GM10266 (cell line): Measurements from ENCODE around the gene ASTN1.

Source experiments
- DNase-seq: peaks from one replicate; pipeline ENCODE4 v3.0.0; 2012; ENCODE audit errors: extremely low spot score
- TF ChIP-seq, protein P1 (sequence below): IDR thresholded peaks from 2 replicates; pipeline ENCODE4 v1.5.1; 2012; ENCODE audit warnings: mild to moderate bottlenecking, low read depth; ENCODE audit not compliant: control insufficient read depth, insufficient read depth; ENCODE audit errors: missing control alignments

ASTN1 gene

GRCh38 chr1:177165069-177165439 is 542 bp upstream of the ASTN1 start:
- DNase-seq: no peak

GRCh38 chr1:177163844-177164379 is 600 bp downstream of the ASTN1 start:
- TF ChIP-seq, protein P1, sequence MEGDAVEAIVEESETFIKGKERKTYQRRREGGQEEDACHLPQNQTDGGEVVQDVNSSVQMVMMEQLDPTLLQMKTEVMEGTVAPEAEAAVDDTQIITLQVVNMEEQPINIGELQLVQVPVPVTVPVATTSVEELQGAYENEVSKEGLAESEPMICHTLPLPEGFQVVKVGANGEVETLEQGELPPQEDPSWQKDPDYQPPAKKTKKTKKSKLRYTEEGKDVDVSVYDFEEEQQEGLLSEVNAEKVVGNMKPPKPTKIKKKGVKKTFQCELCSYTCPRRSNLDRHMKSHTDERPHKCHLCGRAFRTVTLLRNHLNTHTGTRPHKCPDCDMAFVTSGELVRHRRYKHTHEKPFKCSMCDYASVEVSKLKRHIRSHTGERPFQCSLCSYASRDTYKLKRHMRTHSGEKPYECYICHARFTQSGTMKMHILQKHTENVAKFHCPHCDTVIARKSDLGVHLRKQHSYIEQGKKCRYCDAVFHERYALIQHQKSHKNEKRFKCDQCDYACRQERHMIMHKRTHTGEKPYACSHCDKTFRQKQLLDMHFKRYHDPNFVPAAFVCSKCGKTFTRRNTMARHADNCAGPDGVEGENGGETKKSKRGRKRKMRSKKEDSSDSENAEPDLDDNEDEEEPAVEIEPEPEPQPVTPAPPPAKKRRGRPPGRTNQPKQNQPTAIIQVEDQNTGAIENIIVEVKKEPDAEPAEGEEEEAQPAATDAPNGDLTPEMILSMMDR: no peak
- DNase-seq: no peak

More at GRCh38 chr1:177165069-177165439, 542 bp upstream of the ASTN1 start:
- TF ChIP-seq, protein P1: no peak

DNA sequence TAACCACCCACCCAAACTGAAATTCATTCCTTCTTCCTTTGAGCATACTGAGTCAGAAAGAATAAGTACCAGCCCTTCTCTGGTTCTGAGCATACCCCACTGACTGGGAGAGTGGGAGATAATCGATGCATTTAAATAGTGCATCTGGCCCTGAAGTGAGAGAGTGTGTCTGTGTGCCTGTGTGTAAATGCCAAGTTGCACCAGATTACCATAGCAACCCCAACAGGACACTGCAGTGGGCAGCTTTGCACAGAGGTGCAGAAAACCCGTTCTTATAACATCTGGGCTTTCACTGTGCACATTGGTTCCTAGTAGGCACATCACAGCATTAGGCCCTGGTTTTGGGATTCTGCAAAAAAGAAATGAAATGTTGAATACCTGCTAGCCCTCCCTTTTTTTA is 2.3 kb downstream of the ASTN1 start:
- TF ChIP-seq, protein P1: no peak
- DNase-seq: no peak

GRCh38 chr1:177146499-177146898 is 18.0 kb downstream of the ASTN1 start:
- TF ChIP-seq, protein P1: no peak
- no peak for DNase-seq

DNA sequence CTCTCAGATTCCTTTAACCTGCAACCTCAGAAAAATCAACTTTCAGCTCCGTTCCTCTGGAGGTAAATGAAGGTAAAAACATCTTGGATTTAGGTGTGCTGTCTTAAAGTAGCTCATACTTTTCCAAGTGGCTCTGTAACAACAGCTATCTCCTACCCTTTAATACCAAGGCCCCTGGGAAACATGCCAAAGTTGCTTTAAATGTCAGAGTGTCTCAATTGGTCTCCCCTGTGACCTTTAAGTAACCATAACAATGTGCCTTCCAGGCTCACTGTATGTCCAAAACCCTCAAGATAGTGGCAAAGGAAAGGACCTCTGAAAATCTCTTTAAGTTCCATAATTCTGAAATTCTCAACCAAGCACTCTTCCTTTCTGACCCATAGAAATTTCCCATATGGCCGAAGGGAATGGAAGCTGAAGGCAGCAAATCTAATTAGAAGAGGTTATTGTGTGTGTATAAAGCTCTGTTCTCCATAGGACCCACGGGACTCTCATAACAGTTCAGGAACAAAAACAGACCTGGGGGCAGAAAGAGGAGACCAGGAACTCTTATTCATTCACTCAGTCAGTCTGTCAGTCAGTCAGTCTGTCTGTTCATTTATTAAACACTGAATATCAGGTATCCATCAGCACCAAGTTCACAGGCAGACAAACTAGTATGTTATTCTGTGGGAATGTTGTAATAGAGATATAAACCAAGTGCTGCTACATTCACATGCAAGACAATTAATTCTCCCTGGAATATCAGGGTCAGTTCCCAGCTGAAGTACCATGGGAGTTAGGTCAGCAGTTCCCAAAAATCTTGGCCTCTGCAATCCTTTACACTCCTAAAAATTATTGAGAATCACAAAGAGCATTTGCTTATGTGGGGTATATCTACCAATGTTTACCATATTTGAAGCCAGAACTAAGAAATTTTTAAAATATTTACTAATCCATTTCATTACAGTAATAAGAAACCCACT is 19.1 kb downstream of the ASTN1 start:
- DNase-seq: no peak
- TF ChIP-seq, protein P1: no peak

DNA sequence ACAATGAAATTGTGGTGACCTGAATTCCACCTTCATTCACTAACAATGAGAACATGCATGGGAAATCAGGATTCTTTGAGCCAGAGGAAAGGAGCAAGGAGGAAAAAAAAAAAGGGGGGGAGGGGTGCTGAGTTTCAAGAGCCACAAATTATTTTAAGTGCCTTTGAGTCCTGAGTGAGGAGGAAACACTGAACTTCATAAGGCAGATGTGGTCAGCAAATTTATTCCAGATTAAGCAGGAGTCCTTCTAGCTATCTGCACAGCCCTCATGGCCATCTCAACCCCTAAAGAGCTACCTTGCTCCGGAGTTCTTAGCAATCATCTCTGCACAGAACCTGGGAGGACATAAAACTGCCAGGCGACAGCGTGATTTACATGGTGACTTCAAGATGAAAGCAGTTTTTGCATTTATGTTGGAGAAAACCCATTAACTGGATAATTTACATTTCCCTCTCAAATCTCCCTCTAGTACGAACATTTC is 21.7 kb downstream of the ASTN1 start:
- TF ChIP-seq, protein P1: no peak
- no peak for DNase-seq

- DNase-seq: no peak
- TF ChIP-seq, protein P1: no peak
Observed at GRCh38 chr1:177142010-177142409, 22.5 kb downstream of the ASTN1 start.
